Endothelial cell of umbilical vein (primary cell): ENCODE results near the gene RTN4R. TPM values are rescaled to one million over a fixed set of nuclear protein-coding genes. Genes with fewer than 3 reads are reported as not detected.

ENCODE experiments used
- BruUV-seq: library from RNA; stranded (reverse); fragments of 400-500 nt; replicated peaks from 2 replicates; lab custom pipeline; 2021; lab: Mats Ljungman, UMichigan
- CTCF ChIA-PET: fragments of 300-600, 350-600 bp; sonication (Branson Sonifier 250); formaldehyde crosslinking; loops from one replicate; lab custom pipeline; 2021; ENCODE audit warnings: antibody characterized with exemption, inconsistent platforms; lab: Charles Lee
- POLR2A ChIA-PET: fragments of 300-600, 350-600 bp; sonication (Branson Sonifier 250); formaldehyde crosslinking; loops from one replicate; lab custom pipeline; 2021; ENCODE audit warnings: antibody characterized with exemption, inconsistent platforms; lab: Charles Lee
- DNase-seq: peaks from one replicate; pipeline ENCODE4 v3.0.0-alpha.2; 2011; ENCODE audit warnings: low read depth, low spot score
- FAIRE-seq: peaks from 2 replicates; lab custom pipeline; 2011; peaks lifted over from hg19 to GRCh38; lab: Jason Lieb, UNC
- H2AFZ ChIP-seq: 2 replicates; pipeline ENCODE4 v1.6.0; 2012; ENCODE audit warnings: low read depth, low read length, control low read depth, inconsistent platforms
- H3K27ac ChIP-seq: 2 replicates; pipeline ENCODE4 v1.5.1; 2011; ENCODE audit warnings: low read depth, mild to moderate bottlenecking, control low read depth, low read length, moderate library complexity; ENCODE audit not compliant: insufficient read depth
- H3K27me3 ChIP-seq, 2 experiments: 2 replicates each; pipeline versions ENCODE4 v1.6.0 to v1.6.1; 2011; ENCODE audit warnings: low read length in 2 of 2, mixed read lengths in 1 of 2; ENCODE audit not compliant: control insufficient read depth in 2 of 2, insufficient read depth in 2 of 2
- H3K36me3 ChIP-seq, 2 experiments: 2 replicates in 1 of 2; 3 replicates in 1 of 2; pipeline ENCODE4 v1.5.1; 2011; ENCODE audit warnings: low read length in 2 of 2, mild to moderate bottlenecking in 1 of 2, moderate library complexity in 1 of 2; ENCODE audit not compliant: control insufficient read depth in 2 of 2, insufficient read depth in 2 of 2; ENCODE audit errors: extremely low read depth in 1 of 2
- H3K4me1 ChIP-seq: 3 replicates; pipeline ENCODE4 v1.5.1; 2011; ENCODE audit warnings: mild to moderate bottlenecking, low read length; ENCODE audit not compliant: control insufficient read depth, insufficient read depth; ENCODE audit errors: extremely low read depth
- H3K4me2 ChIP-seq: 2 replicates; pipeline ENCODE4 v1.6.1; 2011; ENCODE audit warnings: low read length, control low read depth, mixed read lengths; ENCODE audit not compliant: insufficient read depth
- H3K4me3 ChIP-seq, 3 experiments: fragments of 200-600 bp in 1 of 3; sonication (generic), shearing (Covaris generic) in 1 of 3; replicated peaks in 1 of 3; 2 replicates each; pipeline ENCODE4 v1.5.1; 2011 to 2016; ENCODE audit warnings: control low read depth in 3 of 3, low read length in 3 of 3, mild to moderate bottlenecking in 2 of 3, inconsistent platforms in 1 of 3, low read depth in 1 of 3, moderate library complexity in 1 of 3; ENCODE audit not compliant: insufficient read depth in 1 of 3
- H3K79me2 ChIP-seq: 2 replicates; pipeline ENCODE4 v1.6.0; 2012; ENCODE audit warnings: low read length, inconsistent platforms; ENCODE audit not compliant: control insufficient read depth, insufficient read depth
- H3K9ac ChIP-seq: replicated peaks from 2 replicates; pipeline ENCODE3; 2011; ENCODE audit warnings: low read length, control low read depth; ENCODE audit not compliant: insufficient read depth; ENCODE audit errors: extremely low read depth
- H3K9me1 ChIP-seq: replicated peaks from 3 replicates; pipeline ENCODE4 v1.6.0; 2011; ENCODE audit warnings: mild to moderate bottlenecking, low read length; ENCODE audit not compliant: control insufficient read depth, insufficient read depth; ENCODE audit errors: extremely low read depth
- H3K9me3 ChIP-seq: replicated peaks from 2 replicates; pipeline ENCODE4 v1.5.1; 2012; ENCODE audit warnings: low read length, inconsistent platforms; ENCODE audit not compliant: control insufficient read depth, insufficient read depth
- H4K20me1 ChIP-seq: replicated peaks from 2 replicates; pipeline ENCODE3; 2011; ENCODE audit warnings: mild to moderate bottlenecking, low read length; ENCODE audit not compliant: control insufficient read depth, insufficient read depth; ENCODE audit errors: extremely low read depth
- EZH2 ChIP-seq: IDR thresholded peaks from 2 replicates; pipeline ENCODE4 v1.6.1; 2012; ENCODE audit warnings: borderline replicate concordance, low read depth, mild to moderate bottlenecking, moderate library complexity, low read length, inconsistent platforms; ENCODE audit not compliant: severe bottlenecking
- FOS ChIP-seq: IDR thresholded peaks from 2 replicates; pipeline ENCODE4 v1.6.1; 2011; ENCODE audit warnings: mild to moderate bottlenecking, low read length, moderate library complexity, borderline replicate concordance; ENCODE audit not compliant: insufficient read depth
- GATA2 ChIP-seq: IDR thresholded peaks from 2 replicates; pipeline ENCODE4 v1.7.0; 2011; ENCODE audit warnings: low read depth, mild to moderate bottlenecking, moderate library complexity, mixed read lengths, low read length; ENCODE audit not compliant: insufficient read length, insufficient read depth
- JUN ChIP-seq: IDR thresholded peaks from 2 replicates; pipeline ENCODE4 v1.6.1; 2011; ENCODE audit warnings: borderline replicate concordance, low read depth; ENCODE audit not compliant: insufficient read length, insufficient read depth
- MAX ChIP-seq: IDR thresholded peaks from 2 replicates; pipeline ENCODE4 v1.6.1; 2011; ENCODE audit not compliant: insufficient read depth, insufficient read length
- MYC ChIP-seq: IDR thresholded peaks from one replicate; pipeline ENCODE4 v1.6.1; 2011; ENCODE audit warnings: mild to moderate bottlenecking, low read depth, low read length
- POLR2A ChIP-seq: IDR thresholded peaks from 2 replicates; pipeline ENCODE4 v1.6.1; 2012; ENCODE audit warnings: low read depth, mild to moderate bottlenecking, control low read depth, low read length
- POLR2AphosphoS5 ChIP-seq: IDR thresholded peaks from 2 replicates; pipeline ENCODE4 v1.6.1; 2012; ENCODE audit warnings: low read depth, mild to moderate bottlenecking, control low read depth, low read length, moderate library complexity; ENCODE audit not compliant: insufficient read depth
- dilution Hi-C: fragments of 300-500 bp; cut with MboI; formaldehyde crosslinking; loops from one replicate; pipeline ENCODE4 v1.15.0; 2019; ENCODE audit warnings: low sequenced_read_pairs; ENCODE audit not compliant: extremely low pct_ligation_motif_present
- intact Hi-C: fragments of 100-400 bp; cut with micrococcal nuclease; formaldehyde crosslinking; loops from one replicate; pipeline ENCODE4 v1.10.0; 2022
- polyA plus RNA-seq, 4 experiments: library from polyadenylated mRNA; depleted of rRNA in 3 of 4; stranded (reverse) in 3 of 4; unstranded in 1 of 4; fragments of >200 nt; gene quantifications; 2 replicates each; pipeline versions ENCODE4 v1.2.1 to v1.2.3, GENCODE V29; 2011 to 2012; ENCODE audit warnings: missing spikeins in 1 of 4
- total RNA-seq: library from RNA; stranded (reverse); gene quantifications from 2 replicates; pipeline ENCODE4 v1.2.3, GENCODE V29; 2021
- TF ChIP-seq, protein P1 (sequence below), 2 donors: IDR thresholded peaks; 1 replicate in 1 of 2; 2 replicates in 1 of 2; pipeline ENCODE4 v1.5.1; 2011; ENCODE audit warnings: low read length in 2 of 2, mild to moderate bottlenecking in 2 of 2, moderate library complexity in 2 of 2, control low read depth in 1 of 2, inconsistent platforms in 1 of 2, low read depth in 1 of 2; ENCODE audit not compliant: insufficient read depth in 1 of 2; ENCODE audit errors: extremely low read depth in 1 of 2

Gene RTN4R
- total and polyA plus RNA-seq, 2 donors (not counting 3 experiments of a cell fraction or from before 2014, with no cell fraction given) = 1.2 to 2.2 TPM

- no peak overlapping the region for H3K27ac ChIP-seq
- H3K36me3 ChIP-seq = no peaks in the 10 kb centered on the region
- H3K9ac ChIP-seq = no peak overlapping the region
- no peak overlapping the region for H3K4me2 ChIP-seq
- intact Hi-C loops (no loop called here), dilution Hi-C loops (no loop called here)
- H3K27me3 ChIP-seq = no peaks in the 10 kb centered on the region
- H3K4me3 ChIP-seq = no peak overlapping the region
- no peaks in the 10 kb centered on the region for H3K9me3 ChIP-seq
- no peaks in the 10 kb centered on the region for H3K9me1 ChIP-seq
- no peaks in the 10 kb centered on the region for H3K79me2 ChIP-seq
- FAIRE-seq (no peak), DNase-seq (no peak)
- peaks cover 11% of the 10 kb centered on the region for H3K4me1 ChIP-seq
- BruUV-seq = no TSS peak
- no peaks in the 10 kb centered on the region for H4K20me1 ChIP-seq
- ChIA-PET POLR2A (no interaction called here), CTCF (interaction anchor here (1.1 kb wide), 1 partner anchor 27 kb away, joined by 3 read pairs; no protein-coding TSS in a partner anchor)
- no peak overlapping the region for H2AFZ ChIP-seq
- TF ChIP-seq EZH2 = no peak
- TF ChIP-seq FOS = no peak
- no peak for TF ChIP-seq MYC
- TF ChIP-seq MAX = no peak
- no peak for TF ChIP-seq JUN
- TF ChIP-seq POLR2A = no peak
- TF ChIP-seq POLR2AphosphoS5 = no peak
- TF ChIP-seq GATA2 = no peak
- TF ChIP-seq, protein P1, sequence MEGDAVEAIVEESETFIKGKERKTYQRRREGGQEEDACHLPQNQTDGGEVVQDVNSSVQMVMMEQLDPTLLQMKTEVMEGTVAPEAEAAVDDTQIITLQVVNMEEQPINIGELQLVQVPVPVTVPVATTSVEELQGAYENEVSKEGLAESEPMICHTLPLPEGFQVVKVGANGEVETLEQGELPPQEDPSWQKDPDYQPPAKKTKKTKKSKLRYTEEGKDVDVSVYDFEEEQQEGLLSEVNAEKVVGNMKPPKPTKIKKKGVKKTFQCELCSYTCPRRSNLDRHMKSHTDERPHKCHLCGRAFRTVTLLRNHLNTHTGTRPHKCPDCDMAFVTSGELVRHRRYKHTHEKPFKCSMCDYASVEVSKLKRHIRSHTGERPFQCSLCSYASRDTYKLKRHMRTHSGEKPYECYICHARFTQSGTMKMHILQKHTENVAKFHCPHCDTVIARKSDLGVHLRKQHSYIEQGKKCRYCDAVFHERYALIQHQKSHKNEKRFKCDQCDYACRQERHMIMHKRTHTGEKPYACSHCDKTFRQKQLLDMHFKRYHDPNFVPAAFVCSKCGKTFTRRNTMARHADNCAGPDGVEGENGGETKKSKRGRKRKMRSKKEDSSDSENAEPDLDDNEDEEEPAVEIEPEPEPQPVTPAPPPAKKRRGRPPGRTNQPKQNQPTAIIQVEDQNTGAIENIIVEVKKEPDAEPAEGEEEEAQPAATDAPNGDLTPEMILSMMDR (IDR thresholded peaks at IDR 0.05; ENCODE audit: extremely low read depth in 1 of 2, insufficient read depth in 1 of 2, low read depth in 1 of 2, low read length in 2 of 2) = no peak
These were observed 26.3 kb downstream of the RTN4R start for GRCh38 chr22:20241579-20242392.
